Stimulated activated CD4-positive, alpha-beta T cell treated with anti-CD3 and anti-CD28 coated beads, Interleukin-12 subunit alpha, Interleukin-12 subunit beta, amount 100 ng/mL, for 48 hours (primary cell): Measurements from ENCODE around the gene PTGES3.
"Not testable (repeated sequence)": the region's sequence is repeated elsewhere in the genome, so short reads cannot be mapped to it uniquely, and the experiment has no call there.

ENCODE experiments used
- DNase-seq, 3 donors: peaks; one replicate each; pipeline ENCODE4 v3.0.0-alpha.2; 2020; ENCODE audit warnings: low read depth in 2 of 3, low spot score in 1 of 3

PTGES3 gene

GRCh38 chr12:56657416-56658379, 30.4 kb downstream of the PTGES3 start:
- DNase-seq: no peak

GRCh38 chr12:56653781-56654180, 34.3 kb downstream of the PTGES3 start:
- DNase-seq: not testable (repeated sequence)

- not testable (repeated sequence) for DNase-seq
Observed at GRCh38 chr12:56648023-56648422, 40.1 kb downstream of the PTGES3 start.

GRCh38 chr12:56645717-56646446, 42.2 kb downstream of the PTGES3 start, which contains the start of gene ATP5F1B:
Gene ATP5F1B (minus strand): TSS chr12:56645984. CDS start chr12:56645963, 21 bp downstream.
- peak; percentile 90 to 91 (median 91) for DNase-seq

GRCh38 chr12:56645201-56645716, 42.8 kb downstream of the PTGES3 start:
- DNase-seq: no peak

GRCh38 chr12:56644654-56645053, 43.4 kb downstream of the PTGES3 start:
- no peak for DNase-seq

- no peak for DNase-seq
Observed at GRCh38 chr12:56641219-56641618, 46.9 kb downstream of the PTGES3 start.

GRCh38 chr12:56637621-56638020, 50.5 kb downstream of the PTGES3 start:
- no peak for DNase-seq

- DNase-seq: peak; percentile 84 to 89 (median 85)
Observed at GRCh38 chr12:56636675-56637540, 51.2 kb downstream of the PTGES3 start.

GRCh38 chr12:56635806-56636674, 52.0 kb downstream of the PTGES3 start:
- DNase-seq: peak; percentile 73 to 86 (median 85)

GRCh38 chr12:56634837-56635791, 53.0 kb downstream of the PTGES3 start:
- peak in 1 of 3 donors; percentile 59 for DNase-seq

- no peak for DNase-seq
Observed at GRCh38 chr12:56634242-56634836, 53.7 kb downstream of the PTGES3 start.

GRCh38 chr12:56633468-56634241, 54.4 kb downstream of the PTGES3 start:
- DNase-seq: no peak

GRCh38 chr12:56632701-56633467, 55.2 kb downstream of the PTGES3 start:
- no peak for DNase-seq

- peak in 2 of 3 donors; percentile 41 to 55 for DNase-seq
Observed at GRCh38 chr12:56631790-56632700, 56.0 kb downstream of the PTGES3 start.
